Choroid plexus epithelial cell (primary cell): ENCODE results near the gene ITGB8.

Experiments
- DNase-seq: peaks from one replicate; pipeline ENCODE4 v3.0.0-alpha.2; 2010; ENCODE audit warnings: low read depth
- H3K4me3 ChIP-seq: 2 replicates; pipeline ENCODE4 v1.5.1; 2011; ENCODE audit warnings: low read depth, mild to moderate bottlenecking, control low read depth, low read length, moderate library complexity
- CTCF ChIP-seq: conservative IDR thresholded peaks from 2 replicates; pipeline ENCODE4 v1.5.1; 2011; ENCODE audit warnings: low read depth, mild to moderate bottlenecking, control low read depth, inconsistent platforms, low read length, moderate library complexity

ITGB8 gene

GRCh38 chr7:20348125-20348807 is 17.6 kb downstream of the ITGB8 start:
- DNase-seq, result no peak
- H3K4me3 ChIP-seq, result no peak overlapping the region
- TF ChIP-seq CTCF, result no peak

- TF ChIP-seq CTCF, result no peak
- no peak overlapping the region for H3K4me3 ChIP-seq
- DNase-seq, result no peak
Observed at GRCh38 chr7:20350518-20350951, 19.8 kb downstream of the ITGB8 start.

- DNase-seq, result no peak
- no peak overlapping the region for H3K4me3 ChIP-seq
- TF ChIP-seq CTCF, result no peak
Observed at GRCh38 chr7:20350996-20351692, 20.4 kb downstream of the ITGB8 start.

- DNase-seq, result no peak
- no peak for TF ChIP-seq CTCF
- no peak overlapping the region for H3K4me3 ChIP-seq
Observed at GRCh38 chr7:20351901-20352300, 21.2 kb downstream of the ITGB8 start.

GRCh38 chr7:20352573-20353306 is 22.0 kb downstream of the ITGB8 start:
- DNase-seq, result no peak
- TF ChIP-seq CTCF, result no peak
- H3K4me3 ChIP-seq, result no peak overlapping the region

- TF ChIP-seq CTCF, result no peak
- H3K4me3 ChIP-seq, result no peak overlapping the region
- no peak for DNase-seq
Observed at GRCh38 chr7:20354610-20355528, 24.2 kb downstream of the ITGB8 start.
